ENCODE measurements around the gene ADD1.

ADD1 gene

DNA sequence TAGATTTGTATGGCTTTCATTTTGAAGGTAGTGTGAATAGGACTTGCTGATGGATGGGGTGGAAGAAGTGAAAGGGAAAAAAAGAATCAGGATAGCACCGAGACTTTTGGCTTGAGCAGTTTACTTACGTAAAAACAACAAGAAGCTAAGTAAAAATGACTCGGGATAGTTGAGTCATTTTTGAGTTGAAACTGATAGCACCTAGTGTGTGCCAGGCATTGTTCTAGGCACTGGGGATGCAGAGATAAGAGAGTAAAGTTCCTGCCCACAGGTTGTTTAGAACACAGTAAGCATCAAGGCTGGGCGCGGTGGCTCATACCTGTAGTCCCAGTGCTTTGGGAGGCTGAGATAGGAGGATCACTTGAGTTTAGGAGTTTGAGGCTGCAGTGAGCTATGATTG, 34.7 kb downstream of the ADD1 start:
- TF ChIP-seq, protein P1, sequence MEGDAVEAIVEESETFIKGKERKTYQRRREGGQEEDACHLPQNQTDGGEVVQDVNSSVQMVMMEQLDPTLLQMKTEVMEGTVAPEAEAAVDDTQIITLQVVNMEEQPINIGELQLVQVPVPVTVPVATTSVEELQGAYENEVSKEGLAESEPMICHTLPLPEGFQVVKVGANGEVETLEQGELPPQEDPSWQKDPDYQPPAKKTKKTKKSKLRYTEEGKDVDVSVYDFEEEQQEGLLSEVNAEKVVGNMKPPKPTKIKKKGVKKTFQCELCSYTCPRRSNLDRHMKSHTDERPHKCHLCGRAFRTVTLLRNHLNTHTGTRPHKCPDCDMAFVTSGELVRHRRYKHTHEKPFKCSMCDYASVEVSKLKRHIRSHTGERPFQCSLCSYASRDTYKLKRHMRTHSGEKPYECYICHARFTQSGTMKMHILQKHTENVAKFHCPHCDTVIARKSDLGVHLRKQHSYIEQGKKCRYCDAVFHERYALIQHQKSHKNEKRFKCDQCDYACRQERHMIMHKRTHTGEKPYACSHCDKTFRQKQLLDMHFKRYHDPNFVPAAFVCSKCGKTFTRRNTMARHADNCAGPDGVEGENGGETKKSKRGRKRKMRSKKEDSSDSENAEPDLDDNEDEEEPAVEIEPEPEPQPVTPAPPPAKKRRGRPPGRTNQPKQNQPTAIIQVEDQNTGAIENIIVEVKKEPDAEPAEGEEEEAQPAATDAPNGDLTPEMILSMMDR (IDR thresholded peaks at IDR 0.05; ENCODE audit: insufficient read depth, low read depth, low read length, missing control alignments), result no peak
- DNase-seq (ENCODE audit: low read depth), result no peak
- no peak overlapping the region for H3K4me3 ChIP-seq (ENCODE audit: low read depth, low read length)

GRCh38 chr4:2879026-2879425, 35.4 kb downstream of the ADD1 start:
- no peak overlapping the region for H3K4me3 ChIP-seq (ENCODE audit: low read depth, low read length)
- no peak for DNase-seq (ENCODE audit: low read depth)
- TF ChIP-seq, protein P1 (IDR thresholded peaks at IDR 0.05; ENCODE audit: insufficient read depth, low read depth, low read length, missing control alignments), result no peak

DNA sequence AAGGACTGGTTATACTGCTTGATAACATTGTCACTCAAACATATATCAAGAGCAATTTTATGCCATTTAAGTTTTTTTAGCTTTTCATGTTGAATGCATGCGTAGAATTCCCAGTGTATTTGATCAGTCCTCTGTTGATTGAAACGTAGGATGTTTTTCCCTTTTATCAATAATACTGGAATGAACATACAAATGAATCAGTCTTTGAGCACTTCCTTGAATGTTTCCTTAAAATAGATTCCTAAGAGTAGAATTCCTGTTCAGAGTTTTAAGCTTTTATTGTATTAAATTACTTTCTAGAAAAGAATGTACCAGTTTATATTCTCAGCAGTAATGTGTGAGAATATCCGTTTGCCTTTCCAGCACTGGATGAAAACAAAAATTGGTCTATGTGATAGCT, 37.8 kb downstream of the ADD1 start:
- H3K4me3 ChIP-seq (ENCODE audit: low read depth, low read length), result no peak overlapping the region
- DNase-seq (ENCODE audit: low read depth), result no peak
- TF ChIP-seq, protein P1 (IDR thresholded peaks at IDR 0.05; ENCODE audit: insufficient read depth, low read depth, low read length, missing control alignments), result no peak

GRCh38 chr4:2882341-2882740, 38.7 kb downstream of the ADD1 start:
- no peak overlapping the region for H3K4me3 ChIP-seq (ENCODE audit: low read depth, low read length)
- TF ChIP-seq, protein P1 (IDR thresholded peaks at IDR 0.05; ENCODE audit: insufficient read depth, low read depth, low read length, missing control alignments), result no peak
- DNase-seq (ENCODE audit: low read depth), result no peak

DNA sequence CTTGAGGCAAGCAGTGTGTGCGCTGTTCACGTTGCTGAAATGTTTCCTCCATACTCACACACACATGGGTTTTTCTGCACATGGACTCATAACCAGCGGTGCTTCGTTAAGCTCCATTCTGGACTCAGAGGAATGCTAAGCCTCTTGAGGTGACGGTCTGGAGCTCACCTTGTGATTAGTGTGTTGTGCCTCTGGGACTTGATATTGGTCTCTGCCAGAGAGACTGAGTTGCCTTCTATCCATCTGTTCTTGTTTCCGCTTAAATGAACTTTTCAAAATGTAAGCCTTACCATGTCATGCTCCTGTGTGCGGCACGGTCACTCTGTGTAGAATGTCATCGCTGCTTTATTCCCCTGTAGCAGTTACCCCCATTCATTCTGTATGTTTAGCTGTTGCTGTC, 42.5 kb downstream of the ADD1 start:
- TF ChIP-seq, protein P1 (IDR thresholded peaks at IDR 0.05; ENCODE audit: insufficient read depth, low read depth, low read length, missing control alignments), result no peak
- no peak for DNase-seq (ENCODE audit: low read depth)
- H3K4me3 ChIP-seq (ENCODE audit: low read depth, low read length), result no peak overlapping the region

DNA sequence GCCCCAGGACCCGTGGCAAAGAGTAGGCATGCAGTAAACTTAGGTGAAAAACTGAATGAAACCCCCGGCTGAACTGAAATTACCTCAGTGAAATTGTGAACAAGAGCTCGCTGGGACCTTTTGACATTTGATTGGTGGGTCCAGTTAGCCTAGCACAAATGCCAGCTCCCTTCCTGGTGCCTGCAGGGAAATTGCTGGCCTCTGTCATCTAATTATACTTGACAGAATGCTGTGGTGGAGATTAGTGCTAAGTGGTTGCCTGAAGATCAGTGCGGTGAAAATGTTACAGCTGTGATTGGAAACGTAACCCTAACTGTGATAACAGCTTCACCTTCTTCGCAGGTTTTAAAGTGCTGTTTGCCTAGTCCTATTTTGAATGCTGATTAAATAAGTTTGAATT, 43.0 kb downstream of the ADD1 start:
- TF ChIP-seq, protein P1 (IDR thresholded peaks at IDR 0.05; ENCODE audit: insufficient read depth, low read depth, low read length, missing control alignments), result no peak
- no peak overlapping the region for H3K4me3 ChIP-seq (ENCODE audit: low read depth, low read length)
- DNase-seq (ENCODE audit: low read depth), result no peak

DNA sequence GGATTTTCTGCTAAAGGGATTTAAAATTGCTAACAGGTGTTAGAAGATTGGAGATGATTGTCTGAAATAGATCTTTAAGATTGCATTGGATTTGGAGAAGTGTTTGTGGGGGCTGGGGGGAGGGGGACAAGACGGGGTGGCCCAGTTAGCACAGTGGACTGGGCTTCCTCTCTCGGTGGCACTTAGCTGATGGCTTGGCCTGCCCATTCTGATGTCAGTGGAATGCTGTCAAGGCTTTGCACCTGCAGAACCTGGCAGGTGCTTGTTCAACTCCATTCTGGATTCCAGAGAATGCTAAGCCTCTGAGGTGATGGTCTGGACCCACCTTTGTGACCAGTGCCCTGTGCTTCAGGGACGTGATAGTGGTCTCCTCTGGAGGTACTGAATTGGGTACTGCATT, 43.7 kb downstream of the ADD1 start:
- no peak overlapping the region for H3K4me3 ChIP-seq (ENCODE audit: low read depth, low read length)
- TF ChIP-seq, protein P1 (IDR thresholded peaks at IDR 0.05; ENCODE audit: insufficient read depth, low read depth, low read length, missing control alignments), result no peak
- no peak for DNase-seq (ENCODE audit: low read depth)

Measured in GM12865 (cell line).